CD4-positive, alpha-beta T cell treated with Interleukin-17A for 4 hours (primary cell): ENCODE data around the gene PACRG.

Experiments
- DNase-seq: peaks from one replicate; pipeline ENCODE4 v3.0.0-alpha.2; 2020; ENCODE audit warnings: mixed read lengths

Gene PACRG

GRCh38 chr6:163218361-163218894 is 490.7 kb downstream of the PACRG start:
- no peak for DNase-seq

- no peak for DNase-seq
These were observed 498.5 kb downstream of the PACRG start for GRCh38 chr6:163226181-163226835.

DNA sequence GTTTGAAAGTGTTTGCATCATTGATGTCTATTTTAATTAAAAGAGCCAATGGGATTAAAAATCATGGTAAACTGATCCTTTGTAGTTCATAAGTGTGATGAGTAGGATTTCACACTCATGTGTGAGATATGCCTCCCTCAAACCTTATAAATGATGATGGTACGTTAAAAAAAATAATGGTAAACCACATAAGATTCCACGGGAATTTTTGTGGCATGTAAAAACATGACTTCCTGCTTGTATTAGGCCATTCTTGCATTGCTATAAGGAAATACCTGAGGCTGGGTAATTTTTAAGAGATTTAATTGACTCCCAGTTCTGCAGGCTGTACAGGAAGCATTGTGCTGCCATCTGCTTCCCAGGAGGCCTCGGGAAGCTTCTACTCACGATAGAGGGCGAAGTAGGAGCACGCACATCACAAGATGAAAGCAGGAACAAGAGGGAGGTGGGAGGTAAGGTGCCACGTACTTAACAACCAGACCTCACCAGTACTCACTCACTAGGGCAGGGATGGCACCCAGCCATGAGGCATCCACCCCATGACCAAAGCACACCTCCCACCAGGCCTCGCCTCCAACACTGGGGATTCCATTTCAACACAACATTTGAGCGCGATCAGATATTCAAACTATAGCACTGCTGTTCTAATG is 499.2 kb downstream of the PACRG start:
- DNase-seq = no peak

GRCh38 chr6:163228041-163228440 is 500.3 kb downstream of the PACRG start:
- DNase-seq = no peak

- no peak for DNase-seq
These were observed 501.3 kb downstream of the PACRG start for GRCh38 chr6:163229050-163229449.

- DNase-seq = no peak
These were observed 503.1 kb downstream of the PACRG start for GRCh38 chr6:163230901-163231300.

- DNase-seq = no peak
These were observed 503.7 kb downstream of the PACRG start for GRCh38 chr6:163231356-163232014.

DNA sequence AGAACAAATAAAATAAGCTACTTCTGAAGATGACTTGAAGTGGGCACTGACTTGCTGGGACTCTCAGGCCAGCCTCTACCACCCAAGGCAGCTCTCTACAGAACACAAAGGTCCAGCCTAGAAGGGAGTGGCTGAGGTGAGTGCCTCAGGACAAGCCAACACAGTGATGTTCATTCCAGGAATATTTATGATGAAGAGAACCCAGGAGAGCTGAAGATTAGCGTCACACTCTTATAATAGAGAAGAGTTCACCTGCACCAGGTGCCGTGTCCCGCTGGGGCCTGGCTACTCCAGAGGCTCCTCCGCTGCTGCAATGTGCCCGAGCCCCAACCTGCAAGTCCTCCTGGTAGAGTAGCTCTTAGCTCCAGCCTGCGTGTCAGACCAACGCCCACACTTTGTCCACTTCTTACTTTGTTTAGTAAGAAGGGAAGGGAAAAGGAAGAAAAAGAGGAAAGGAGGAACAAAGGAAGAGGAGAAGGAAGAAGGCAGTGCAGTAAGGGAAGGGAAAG is 504.3 kb downstream of the PACRG start:
- DNase-seq = no peak

DNA sequence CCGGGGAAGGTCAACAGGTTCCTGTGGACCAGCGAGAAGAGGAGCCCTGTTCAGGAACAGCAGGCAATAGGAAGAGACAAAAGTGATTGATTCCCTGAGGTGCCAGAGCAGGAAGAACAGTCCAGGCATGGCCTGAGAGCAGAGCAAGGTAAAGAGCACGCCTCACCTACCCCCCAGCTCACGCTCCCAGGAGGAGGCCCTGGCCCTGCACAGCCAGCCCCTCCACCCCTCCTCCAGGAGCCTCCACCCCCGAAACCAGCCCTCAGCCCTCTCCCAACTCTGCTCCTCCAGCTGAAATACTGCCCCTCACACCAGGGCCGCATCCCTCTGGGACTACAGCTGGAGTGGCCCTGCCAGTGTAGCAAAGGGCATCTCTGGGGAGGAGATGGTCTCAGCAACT is 504.9 kb downstream of the PACRG start:
- no peak for DNase-seq

- no peak for DNase-seq
These were observed 509.3 kb downstream of the PACRG start for GRCh38 chr6:163237110-163237509.

GRCh38 chr6:163239572-163240340 is 512.0 kb downstream of the PACRG start:
- no peak for DNase-seq

- DNase-seq = no peak
These were observed 512.8 kb downstream of the PACRG start for GRCh38 chr6:163240556-163240955.

DNA sequence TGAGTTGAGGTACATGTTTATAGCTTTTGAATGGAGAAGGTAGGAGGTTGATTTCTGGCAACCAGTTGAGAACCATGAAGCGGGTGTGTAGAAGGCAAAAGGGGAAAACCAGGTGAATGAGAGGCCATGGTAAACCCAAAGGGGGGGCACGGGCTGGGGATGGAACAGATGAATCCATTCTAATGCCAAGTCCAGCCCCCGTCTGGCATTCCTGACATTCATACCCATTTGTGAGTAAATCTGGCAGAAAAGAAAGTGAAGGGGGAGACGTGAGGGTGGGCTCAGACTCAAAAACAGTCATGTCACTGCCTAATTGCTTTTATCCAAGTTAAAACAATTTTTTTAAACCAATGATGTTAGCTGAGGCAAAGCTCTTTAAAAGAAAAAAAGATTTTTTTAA is 513.9 kb downstream of the PACRG start:
- no peak for DNase-seq

DNA sequence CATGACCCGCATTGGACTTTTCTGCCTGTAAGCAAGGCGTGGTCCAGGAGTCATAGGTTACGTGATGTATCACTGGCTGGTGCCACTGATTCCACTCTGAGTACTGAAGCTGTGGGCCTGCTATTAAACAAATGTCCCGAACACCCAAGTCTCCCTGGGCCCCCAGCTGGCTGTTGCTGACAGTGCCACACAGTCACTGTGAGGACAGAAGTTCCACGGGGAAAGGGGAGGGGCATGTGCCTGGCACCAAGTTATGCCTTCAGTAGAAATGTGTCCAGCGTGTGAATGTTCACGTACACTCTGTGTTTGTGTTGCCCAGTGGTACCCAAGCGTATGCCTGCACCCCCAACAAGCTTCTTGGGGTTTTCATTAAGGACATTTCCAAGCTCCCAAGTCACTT is 515.3 kb downstream of the PACRG start:
- DNase-seq = no peak

- no peak for DNase-seq
These were observed 516.2 kb downstream of the PACRG start for GRCh38 chr6:163243692-163244589.

DNA sequence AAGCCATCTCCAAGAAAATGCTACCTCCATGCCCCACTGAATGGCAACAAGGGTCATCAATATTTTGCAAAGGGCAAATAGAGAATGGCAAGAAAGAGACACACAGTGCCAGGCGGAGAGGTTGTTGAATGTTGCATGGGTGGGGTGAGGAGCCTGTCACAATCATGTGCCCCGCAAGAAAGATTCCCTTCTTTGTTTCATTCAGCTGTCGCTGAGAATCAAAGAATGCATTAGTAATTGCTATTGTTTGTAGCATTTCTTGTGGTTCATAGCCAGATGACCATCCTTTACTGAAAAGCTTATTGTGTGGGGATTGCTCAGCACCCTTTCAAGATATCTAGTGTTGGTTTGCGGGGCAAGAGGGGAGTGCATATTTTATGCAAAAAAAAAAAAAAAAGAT is 520.3 kb downstream of the PACRG start:
- DNase-seq = no peak

DNA sequence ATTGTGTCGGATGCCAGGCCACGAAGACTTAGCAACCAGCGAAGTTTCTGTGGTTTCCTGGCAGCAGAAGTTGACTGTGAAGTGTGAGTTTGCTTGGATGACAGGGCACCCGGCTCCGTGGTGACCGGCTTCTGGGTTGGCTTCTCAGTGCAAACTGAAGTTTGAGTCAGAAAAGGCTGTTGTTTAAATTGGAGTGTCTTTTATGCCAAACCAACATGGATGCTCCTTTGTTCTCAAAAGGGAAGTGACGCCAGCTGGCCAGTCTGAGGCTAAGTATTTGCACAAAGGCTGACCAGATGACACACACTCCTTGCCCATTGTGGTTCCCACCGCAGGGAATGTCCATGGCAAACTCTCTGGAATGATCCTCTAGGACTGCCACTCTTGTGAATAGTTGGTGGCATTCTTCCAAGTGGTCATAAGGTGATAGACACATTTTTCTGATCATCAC is 521.9 kb downstream of the PACRG start:
- DNase-seq = no peak

DNA sequence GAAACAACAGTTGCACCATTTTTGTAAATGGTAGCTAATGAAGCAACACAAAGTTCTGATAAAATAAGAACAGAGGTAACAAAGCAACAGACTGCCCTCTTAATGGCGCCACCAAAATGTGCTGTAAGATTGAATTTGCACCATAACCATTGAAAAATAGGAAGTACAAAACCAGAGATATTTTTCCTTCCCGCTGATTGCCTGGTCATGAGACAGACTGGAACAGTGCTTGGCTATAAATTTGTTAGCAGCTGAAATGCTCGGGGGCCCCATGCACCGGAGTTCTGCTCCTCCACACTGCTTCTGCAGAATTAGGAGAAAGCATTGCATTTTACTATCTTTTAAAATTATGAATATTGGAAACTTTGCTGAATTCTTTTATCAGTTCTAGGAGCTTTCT is 522.3 kb downstream of the PACRG start:
- DNase-seq = no peak

GRCh38 chr6:163252061-163252591 is 524.4 kb downstream of the PACRG start:
- no peak for DNase-seq

- no peak for DNase-seq
These were observed 525.9 kb downstream of the PACRG start for GRCh38 chr6:163253556-163254213.

GRCh38 chr6:163254341-163254835 is 526.6 kb downstream of the PACRG start:
- no peak for DNase-seq
